Transverse colon (tissue), 4 donors: Measurements from ENCODE around the gene ATF2. TPM values are rescaled to one million over a fixed set of nuclear protein-coding genes. Genes with fewer than 3 reads are reported as not detected.

Experiments used
- DNase-seq: peaks from one replicate; pipeline ENCODE4 v3.0.0-alpha.2; 2019
- H3K27ac ChIP-seq, 4 donors: fragments of 200-600 bp; sonication (generic); 2 replicates each; pipeline ENCODE4 v1.5.1; 2016 to 2018; ENCODE audit warnings: inconsistent platforms in 4 of 4
- H3K27me3 ChIP-seq: fragments of 200-600 bp; sonication (generic); 2 replicates; pipeline ENCODE4 v1.5.1; 2017; ENCODE audit warnings: inconsistent platforms
- H3K36me3 ChIP-seq, 4 donors: fragments of 200-600 bp; sonication (generic); 2 replicates each; pipeline ENCODE4 v1.5.1; 2017 to 2019; ENCODE audit warnings: inconsistent platforms in 4 of 4
- H3K4me1 ChIP-seq, 4 donors: fragments of 200-600 bp; sonication (generic); 2 replicates each; pipeline ENCODE4 v1.5.1; 2017 to 2020; ENCODE audit warnings: inconsistent platforms in 4 of 4
- H3K4me3 ChIP-seq, 4 donors: fragments of 200-600 bp; sonication (generic); 1 replicate in 1 of 4; 2 replicates in 3 of 4; pipeline versions ENCODE4 v1.5.1 to v1.6.1; 2017 to 2019; ENCODE audit warnings: inconsistent platforms in 4 of 4
- H3K9me3 ChIP-seq, 2 donors: fragments of 200-600 bp; sonication (generic); 2 replicates each; pipeline ENCODE4 v1.5.1; 2017 to 2019; ENCODE audit warnings: inconsistent platforms in 2 of 2
- CTCF ChIP-seq, 5 experiments: fragments of 200-600 bp in 3 of 5; fragments of 450-650 bp in 2 of 5; sonication (generic) in 3 of 5; IDR thresholded peaks; 1 replicate in 2 of 5; 2 replicates in 3 of 5; pipeline ENCODE4 v1.5.1; 2016 to 2017; ENCODE audit warnings: antibody characterized with exemption in 5 of 5, inconsistent platforms in 3 of 5, mild to moderate bottlenecking in 2 of 5, moderate library complexity in 1 of 5
- EP300 ChIP-seq: sonication (generic); formaldehyde crosslinking; IDR thresholded peaks from one replicate; pipeline ENCODE4 v1.6.1; 2017; ENCODE audit warnings: antibody characterized with exemption, low read depth
- POLR2A ChIP-seq: fragments of 450-650 bp; IDR thresholded peaks from one replicate; pipeline ENCODE4 v1.6.1; 2016; ENCODE audit warnings: antibody characterized with exemption, mild to moderate bottlenecking, moderate library complexity
- POLR2AphosphoS5 ChIP-seq, 3 donors: sonication (generic); formaldehyde crosslinking; IDR thresholded peaks; one replicate each; pipeline ENCODE4 v1.6.1; 2016; ENCODE audit warnings: antibody characterized with exemption in 3 of 3
- WGBS, 2 donors: methylation state at CpG; one replicate each; pipeline ENCODE4 v1.1.5; 2018; ENCODE audit warnings: low coverage in 1 of 2; 5-methylcytosine and 5-hydroxymethylcytosine counted together
- in situ Hi-C, 4 donors: fragments of 200-750 bp; cut with MboI; loops; one replicate each; pipeline versions ENCODE4 v1.15.0 to v1.15.1; 2017; ENCODE audit warnings: low sequenced_read_pairs in 3 of 4, low pct_ligation_motif_present in 1 of 4, low pct_unique_long_range_greater_than_20kb in 1 of 4
- intact Hi-C: fragments of 100-400 bp; cut with DNase I; formaldehyde crosslinking; loops from one replicate; pipeline ENCODE4 v1.15.1; 2023; ENCODE audit warnings: low total_unique reads
- total RNA-seq, 4 donors: library from RNA; depleted of rRNA; stranded (reverse); fragments of >200 nt; gene quantifications; one replicate each; pipeline ENCODE4 v1.1.0, GENCODE V29; 2016

The ATF2 gene
- total RNA-seq, 4 donors from 2014 or later: 20.2 to 52.9 (median 30.0) TPM

GRCh38 chr2:175176624-175177023 is 8.6 kb upstream of the ATF2 start:
- Histone ChIP-seq H3K4me1 (peaks cover 0 to 21% (median 13%) of the 10 kb centered on the region in 4 donors), H3K36me3 (peaks cover 0 to 44% (median 18%) of the 10 kb centered on the region in 4 donors), H3K9me3 (no peaks in the 10 kb centered on the region), H3K27ac (no peak overlapping the region), H3K4me3 (no peak overlapping the region), H3K27me3 (no peaks in the 10 kb centered on the region)
- TF ChIP-seq EP300 (no peak), POLR2A (no peak), CTCF (IDR thresholded peaks at IDR 0.05) (no peak), POLR2AphosphoS5 (IDR thresholded peaks at IDR 0.05) (no peak)
- DNase-seq: no peak
- intact Hi-C loops (loop anchor here (2.0 kb wide), 1 partner anchor 20 kb away; no protein-coding TSS in a partner anchor), in situ Hi-C loops (no loop called here)
- WGBS, 2 donors: 71 to 75% methylated on average over 5 of the region's 5 CpGs

- Histone ChIP-seq H3K9me3 (no peaks in the 10 kb centered on the region), H3K4me3 (no peak overlapping the region), H3K27me3 (no peaks in the 10 kb centered on the region), H3K4me1 (peaks cover 0 to 21% (median 13%) of the 10 kb centered on the region in 4 donors), H3K27ac (no peak overlapping the region), H3K36me3 (peaks cover 0 to 44% (median 18%) of the 10 kb centered on the region in 4 donors)
- DNase-seq: no peak
- TF ChIP-seq POLR2AphosphoS5 (IDR thresholded peaks at IDR 0.05): peak in 1 of 3 donors; percentile 12
- TF ChIP-seq POLR2A: no peak
- TF ChIP-seq EP300: no peak
- in situ Hi-C loops (no loop called here), intact Hi-C loops (loop anchor here (2.0 kb wide), 1 partner anchor 19 kb away; no protein-coding TSS in a partner anchor)
- WGBS, 2 donors: 43 to 65% methylated on average over 1 of the region's 1 CpG
Observed at GRCh38 chr2:175175896-175176295, 7.9 kb upstream of the ATF2 start.

GRCh38 chr2:175175320-175175719 is 7.3 kb upstream of the ATF2 start:
- intact Hi-C loops: no loop called here
- H3K4me3 ChIP-seq: no peak overlapping the region
- TF ChIP-seq EP300: no peak
- TF ChIP-seq POLR2A: no peak
- no peak for TF ChIP-seq CTCF (IDR thresholded peaks at IDR 0.05)
- peak in 1 of 3 donors; percentile 26 for TF ChIP-seq POLR2AphosphoS5 (IDR thresholded peaks at IDR 0.05)
- no peak for DNase-seq
- no peaks in the 10 kb centered on the region for H3K27me3 ChIP-seq
- in situ Hi-C loops: no loop called here
- H3K36me3 ChIP-seq: peaks cover 0 to 44% (median 18%) of the 10 kb centered on the region in 4 donors
- H3K9me3 ChIP-seq: no peaks in the 10 kb centered on the region
- 74 to 80% methylated on average over 2 of the region's 2 CpGs for WGBS, 2 donors
- no peak overlapping the region for H3K27ac ChIP-seq
- peaks cover 0 to 17% (median 10%) of the 10 kb centered on the region in 4 donors for H3K4me1 ChIP-seq

- intact Hi-C loops (no loop called here), in situ Hi-C loops (no loop called here)
- TF ChIP-seq EP300 (no peak), CTCF (IDR thresholded peaks at IDR 0.05) (no peak), POLR2AphosphoS5 (IDR thresholded peaks at IDR 0.05) (no peak), POLR2A (no peak)
- H3K9me3 ChIP-seq: no peaks in the 10 kb centered on the region
- no peak overlapping the region for H3K4me3 ChIP-seq
- H3K27ac ChIP-seq: no peak overlapping the region
- H3K36me3 ChIP-seq: peaks cover 0 to 11% (median 0%) of the 10 kb centered on the region in 4 donors
- no peaks in the 10 kb centered on the region for H3K27me3 ChIP-seq
- DNase-seq: no peak
- WGBS, 2 donors: 87 to 100% methylated on average over 1 to 3 of the region's 3 CpGs
- peaks cover 5 to 24% (median 8%) of the 10 kb centered on the region in 4 donors for H3K4me1 ChIP-seq
Observed at GRCh38 chr2:175170659-175171304, 2.8 kb upstream of the ATF2 start.
